ENCODE data around the gene LGALS16.

The LGALS16 gene

GRCh38 chr19:39705578-39706188, 50.0 kb downstream of the LGALS16 start:
- no peak for DNase-seq (ENCODE audit: insufficient read length)
- TF ChIP-seq POLR2AphosphoS5 (IDR thresholded peaks at IDR 0.05; ENCODE audit: low read depth, low read length) (no peak), TAF1 (IDR thresholded peaks at IDR 0.05; ENCODE audit: borderline replicate concordance, low read depth, low read length) (no peak), POLR2A (IDR thresholded peaks at IDR 0.05; ENCODE audit: low read depth, low read length) (no peak)
- peak; percentile 96 for FAIRE-seq

DNA sequence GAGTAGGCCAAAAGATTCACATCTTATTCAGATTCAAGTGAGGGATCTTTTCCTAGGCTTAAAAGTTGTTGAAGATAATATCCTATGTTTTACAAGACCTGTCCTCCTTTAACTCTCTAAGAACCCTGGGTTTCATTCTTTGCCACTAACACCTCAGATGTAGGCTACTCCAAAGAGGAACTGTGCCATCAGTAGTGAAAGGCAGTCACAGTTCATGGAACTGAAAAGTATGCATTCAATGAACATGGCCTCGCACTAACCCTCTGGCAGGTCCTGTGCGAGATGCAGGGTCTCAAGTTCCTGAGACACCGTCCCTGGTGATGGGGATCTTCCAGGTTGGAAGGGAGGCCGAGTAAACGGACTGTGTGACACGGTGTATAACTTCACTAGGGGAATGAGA, 52.9 kb downstream of the LGALS16 start:
- TF ChIP-seq TAF1 (IDR thresholded peaks at IDR 0.05; ENCODE audit: borderline replicate concordance, low read depth, low read length), result no peak
- TF ChIP-seq POLR2A (IDR thresholded peaks at IDR 0.05; ENCODE audit: low read depth, low read length), result no peak
- no peak for TF ChIP-seq POLR2AphosphoS5 (IDR thresholded peaks at IDR 0.05; ENCODE audit: low read depth, low read length)
- DNase-seq (ENCODE audit: insufficient read length), result no peak
- peak; percentile 94 for FAIRE-seq

GRCh38 chr19:39709026-39709872, 53.5 kb downstream of the LGALS16 start:
- FAIRE-seq, result peak; percentile 5

More at GRCh38 chr19:39709026-39709872, 53.5 kb downstream of the LGALS16 start:
- DNase-seq (ENCODE audit: insufficient read length), result no peak
- TF ChIP-seq TAF1 (IDR thresholded peaks at IDR 0.05; ENCODE audit: borderline replicate concordance, low read depth, low read length) (no peak), POLR2A (IDR thresholded peaks at IDR 0.05; ENCODE audit: low read depth, low read length) (no peak), POLR2AphosphoS5 (IDR thresholded peaks at IDR 0.05; ENCODE audit: low read depth, low read length) (no peak)
